ENCODE results near the gene FMNL2. TPM values are rescaled to one million over a fixed set of nuclear protein-coding genes. Genes with fewer than 3 reads are reported as not detected.

Gene FMNL2
- total RNA-seq, 1 experiment from 2014 or later: 33.6 TPM

DNA sequence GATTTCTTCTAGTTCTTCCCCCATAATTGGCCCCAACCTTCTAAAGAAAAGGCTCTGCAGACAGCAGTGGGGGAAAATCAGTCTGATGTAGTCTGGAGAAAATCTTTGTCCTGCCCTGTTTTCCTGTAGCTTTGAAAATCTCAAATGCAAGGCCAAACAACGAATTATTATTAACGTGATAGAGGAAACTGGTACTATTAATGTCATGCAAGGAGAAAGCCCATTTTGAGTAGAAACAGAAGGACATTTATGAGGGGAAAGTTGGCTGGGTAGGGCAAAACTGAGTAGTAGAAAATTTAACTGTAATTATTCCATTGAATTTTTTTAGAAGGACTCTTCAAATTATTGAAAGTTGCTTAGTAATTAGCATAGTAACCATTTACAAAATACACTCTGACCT is 98.8 kb downstream of the FMNL2 start:
- Histone ChIP-seq H4K5ac (ENCODE audit: insufficient read length, low read depth, low read length) (no peak overlapping the region), H2BK12ac (ENCODE audit: insufficient read length, low read depth, low read length) (no peak overlapping the region), H3K9ac (ENCODE audit: extremely low read depth, insufficient read length, low read length) (no peak overlapping the region), H3K4ac (ENCODE audit: low read depth, low read length) (no peak overlapping the region), H3K14ac (ENCODE audit: insufficient read depth, low read length) (no peak overlapping the region), H3K9me3 (ENCODE audit: control insufficient read depth, low read depth, low read length) (no peaks in the 10 kb centered on the region), H3K79me1 (ENCODE audit: insufficient read depth, low read depth, low read length, poor library complexity, severe bottlenecking) (peaks cover 10% of the 10 kb centered on the region), H2AK5ac (ENCODE audit: insufficient read length, low read length) (no peak overlapping the region), H2BK20ac (ENCODE audit: low read depth, low read length, poor library complexity, severe bottlenecking) (no peak overlapping the region), H4K20me1 (ENCODE audit: control insufficient read depth, insufficient read depth, insufficient read length) (no peaks in the 10 kb centered on the region), H2BK5ac (ENCODE audit: insufficient read length, low read length) (no peak overlapping the region), H4K91ac (ENCODE audit: insufficient read length, low read depth, low read length) (no peak overlapping the region), H3K23me2 (ENCODE audit: insufficient read length, low read depth, low read length, poor library complexity, severe bottlenecking) (no peaks in the 10 kb centered on the region), H3T11ph (ENCODE audit: low read length) (no peak overlapping the region), H2BK15ac (ENCODE audit: low read depth, low read length) (no peak overlapping the region), H4K8ac (replicated peaks; ENCODE audit: insufficient read length, low read depth, low read length) (no peak overlapping the region), H3K4me2 (ENCODE audit: insufficient read depth, insufficient read length, low read length) (peak overlapping the region; percentile 26), H2AFZ (ENCODE audit: low read length) (no peak overlapping the region), H3K18ac (ENCODE audit: insufficient read length, low read depth, low read length) (no peak overlapping the region), H3K27ac (ENCODE audit: insufficient read length, low read depth, low read length) (no peak overlapping the region), H3K23ac (ENCODE audit: insufficient read length, low read depth, low read length) (no peak overlapping the region), H3K79me2 (ENCODE audit: insufficient read depth, low read length) (peaks cover 8% of the 10 kb centered on the region; the same call in 1 of the 2 replicates), H2BK120ac (ENCODE audit: low read depth, low read length, poor library complexity, severe bottlenecking) (no peak overlapping the region), H3K56ac (ENCODE audit: insufficient read length, low read depth, low read length) (no peak overlapping the region), H3K27me3 (ENCODE audit: insufficient read depth, low read length) (no peaks in the 10 kb centered on the region), H3K4me1 (ENCODE audit: insufficient read depth, low read length) (peaks cover 22% of the 10 kb centered on the region)
- Mint-ChIP-seq H3K27me3 (ENCODE audit: low read depth) (no peaks in the 10 kb centered on the region), H3K4me3 (peak overlapping the region; percentile 16 to 43; a peak in 2 of 5 replicates), H3K36me3 (ENCODE audit: insufficient read depth in 1 of 3, low read depth in 3 of 3) (no peaks in the 10 kb centered on the region), H3K4me1 (peaks cover 76 to 88% of the 10 kb centered on the region in 2 experiments), H3K9me3 (no peaks in the 10 kb centered on the region), H3K27ac (peak overlapping the region; percentile 82 to 96 (median 95); a peak in 5 of 7 replicates)
- no peak for DNase-seq
- TF ChIP-seq, protein P1, sequence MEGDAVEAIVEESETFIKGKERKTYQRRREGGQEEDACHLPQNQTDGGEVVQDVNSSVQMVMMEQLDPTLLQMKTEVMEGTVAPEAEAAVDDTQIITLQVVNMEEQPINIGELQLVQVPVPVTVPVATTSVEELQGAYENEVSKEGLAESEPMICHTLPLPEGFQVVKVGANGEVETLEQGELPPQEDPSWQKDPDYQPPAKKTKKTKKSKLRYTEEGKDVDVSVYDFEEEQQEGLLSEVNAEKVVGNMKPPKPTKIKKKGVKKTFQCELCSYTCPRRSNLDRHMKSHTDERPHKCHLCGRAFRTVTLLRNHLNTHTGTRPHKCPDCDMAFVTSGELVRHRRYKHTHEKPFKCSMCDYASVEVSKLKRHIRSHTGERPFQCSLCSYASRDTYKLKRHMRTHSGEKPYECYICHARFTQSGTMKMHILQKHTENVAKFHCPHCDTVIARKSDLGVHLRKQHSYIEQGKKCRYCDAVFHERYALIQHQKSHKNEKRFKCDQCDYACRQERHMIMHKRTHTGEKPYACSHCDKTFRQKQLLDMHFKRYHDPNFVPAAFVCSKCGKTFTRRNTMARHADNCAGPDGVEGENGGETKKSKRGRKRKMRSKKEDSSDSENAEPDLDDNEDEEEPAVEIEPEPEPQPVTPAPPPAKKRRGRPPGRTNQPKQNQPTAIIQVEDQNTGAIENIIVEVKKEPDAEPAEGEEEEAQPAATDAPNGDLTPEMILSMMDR (conservative IDR thresholded peaks at IDR 0.05): no peak
- no CpG with 5 or more reads among the region's 2 CpGs for WGBS (ENCODE audit: extremely low coverage, insufficient read length, low lambda C conversion rate)

Data from H9 (cell line).